Keratinocyte (primary cell): ENCODE data around the gene ATP11A. TPM values are rescaled to one million over a fixed set of nuclear protein-coding genes. Genes with fewer than 3 reads are reported as not detected.

Experiments used
- DNase-seq: peaks from one replicate; pipeline ENCODE4 v3.0.0-alpha.2; 2011; ENCODE audit warnings: low read depth, missing footprints, low spot score
- FAIRE-seq: peaks from 2 replicates; lab custom pipeline; 2011; peaks lifted over from hg19 to GRCh38; lab: Jason Lieb, UNC
- H2AFZ ChIP-seq: 2 replicates; pipeline ENCODE4 v1.6.0; 2012; ENCODE audit warnings: low read length, control low read depth, inconsistent platforms; ENCODE audit not compliant: control insufficient read depth
- H3K27ac ChIP-seq: 2 replicates; pipeline ENCODE4 v1.5.1; 2011; ENCODE audit warnings: low read length; ENCODE audit not compliant: control insufficient read depth, insufficient read depth
- H3K27me3 ChIP-seq: 3 replicates; pipeline ENCODE4 v1.6.0; 2011; ENCODE audit warnings: low read length; ENCODE audit not compliant: control insufficient read depth, insufficient read depth; ENCODE audit errors: extremely low read depth
- H3K36me3 ChIP-seq, 2 experiments: 2 replicates in 1 of 2; 3 replicates in 1 of 2; pipeline ENCODE4 v1.5.1; 2011; ENCODE audit warnings: low read length in 2 of 2, mild to moderate bottlenecking in 1 of 2; ENCODE audit not compliant: control insufficient read depth in 2 of 2, insufficient read depth in 2 of 2; ENCODE audit errors: extremely low read depth in 1 of 2
- H3K4me1 ChIP-seq: 3 replicates; pipeline ENCODE4 v1.5.1; 2011; ENCODE audit warnings: low read length; ENCODE audit not compliant: control insufficient read depth, insufficient read depth; ENCODE audit errors: extremely low read depth
- H3K4me2 ChIP-seq: 3 replicates; pipeline ENCODE4 v1.6.0; 2011; ENCODE audit warnings: low read depth, low read length; ENCODE audit not compliant: control insufficient read depth, insufficient read depth; ENCODE audit errors: extremely low read depth
- H3K4me3 ChIP-seq, 3 experiments: fragments of 200-600 bp in 1 of 3; sonication (generic) in 1 of 3; 2 replicates in 2 of 3; 3 replicates in 1 of 3; pipeline ENCODE4 v1.5.1; 2011 to 2016; ENCODE audit warnings: low read length in 3 of 3, mild to moderate bottlenecking in 3 of 3, control low read depth in 2 of 3, inconsistent platforms in 1 of 3, low read depth in 1 of 3, mixed read lengths in 1 of 3, mixed run types in 1 of 3, moderate library complexity in 1 of 3; ENCODE audit not compliant: control insufficient read depth in 2 of 3, insufficient read depth in 2 of 3; ENCODE audit errors: extremely low read depth in 1 of 3
- H3K79me2 ChIP-seq: 2 replicates; pipeline ENCODE4 v1.6.0; 2012; ENCODE audit warnings: low read length; ENCODE audit not compliant: control insufficient read depth, insufficient read depth
- H3K9ac ChIP-seq: 3 replicates; pipeline ENCODE4 v1.6.0; 2011; ENCODE audit warnings: low read length; ENCODE audit not compliant: control insufficient read depth, insufficient read depth; ENCODE audit errors: extremely low read depth
- H3K9me1 ChIP-seq: 3 replicates; pipeline ENCODE4 v1.6.0; 2011; ENCODE audit warnings: low read length; ENCODE audit not compliant: control insufficient read depth, insufficient read depth; ENCODE audit errors: extremely low read depth
- H3K9me3 ChIP-seq: 2 replicates; pipeline ENCODE4 v1.5.1; 2012; ENCODE audit warnings: low read depth, low read length; ENCODE audit not compliant: control insufficient read depth
- H4K20me1 ChIP-seq: 3 replicates; pipeline ENCODE4 v1.6.0; 2011; ENCODE audit warnings: low read length; ENCODE audit not compliant: control insufficient read depth, insufficient read depth; ENCODE audit errors: extremely low read depth
- EZH2 ChIP-seq: IDR thresholded peaks from one replicate; pipeline ENCODE4 v1.6.1; 2012; ENCODE audit warnings: inconsistent platforms, mild to moderate bottlenecking, low read length, moderate library complexity
- dilution Hi-C: fragments of 300-500 bp; cut with MboI; formaldehyde crosslinking; loops from one replicate; pipeline ENCODE4 v1.7.0; 2020; ENCODE audit warnings: low sequenced_read_pairs; ENCODE audit not compliant: extremely low pct_ligation_motif_present
- polyA plus RNA-seq, 5 experiments: library from polyadenylated mRNA; depleted of rRNA in 3 of 5; stranded (reverse) in 3 of 5; stranded (forward) in 1 of 5; unstranded in 1 of 5; fragments of >200 nt; gene quantifications; 1 replicate in 1 of 5; 2 replicates in 3 of 5; 3 replicates in 1 of 5; pipeline versions ENCODE4 v1.2.1 to v1.2.3, GENCODE V29; 2011 to 2012; ENCODE audit warnings: missing spikeins in 2 of 5, low read depth in 1 of 5, low replicate concordance in 1 of 5
- TF ChIP-seq, protein P1 (sequence below), 3 experiments: IDR thresholded peaks in 1 of 3; conservative IDR thresholded peaks in 1 of 3; optimal IDR thresholded peaks in 1 of 3; 2 replicates in 2 of 3; 3 replicates in 1 of 3; pipeline versions ENCODE3 to v1.5.1; 2011; ENCODE audit warnings: low read length in 3 of 3, mild to moderate bottlenecking in 3 of 3, moderate library complexity in 2 of 3, control low read depth in 1 of 3, inconsistent platforms in 1 of 3; ENCODE audit not compliant: insufficient read depth in 2 of 3; ENCODE audit errors: extremely low read depth in 1 of 3

Gene ATP11A
- polyA plus RNA-seq, 1 donor (not counting 4 experiments of a cell fraction or from before 2014, with no cell fraction given) = 4.3 TPM

DNA sequence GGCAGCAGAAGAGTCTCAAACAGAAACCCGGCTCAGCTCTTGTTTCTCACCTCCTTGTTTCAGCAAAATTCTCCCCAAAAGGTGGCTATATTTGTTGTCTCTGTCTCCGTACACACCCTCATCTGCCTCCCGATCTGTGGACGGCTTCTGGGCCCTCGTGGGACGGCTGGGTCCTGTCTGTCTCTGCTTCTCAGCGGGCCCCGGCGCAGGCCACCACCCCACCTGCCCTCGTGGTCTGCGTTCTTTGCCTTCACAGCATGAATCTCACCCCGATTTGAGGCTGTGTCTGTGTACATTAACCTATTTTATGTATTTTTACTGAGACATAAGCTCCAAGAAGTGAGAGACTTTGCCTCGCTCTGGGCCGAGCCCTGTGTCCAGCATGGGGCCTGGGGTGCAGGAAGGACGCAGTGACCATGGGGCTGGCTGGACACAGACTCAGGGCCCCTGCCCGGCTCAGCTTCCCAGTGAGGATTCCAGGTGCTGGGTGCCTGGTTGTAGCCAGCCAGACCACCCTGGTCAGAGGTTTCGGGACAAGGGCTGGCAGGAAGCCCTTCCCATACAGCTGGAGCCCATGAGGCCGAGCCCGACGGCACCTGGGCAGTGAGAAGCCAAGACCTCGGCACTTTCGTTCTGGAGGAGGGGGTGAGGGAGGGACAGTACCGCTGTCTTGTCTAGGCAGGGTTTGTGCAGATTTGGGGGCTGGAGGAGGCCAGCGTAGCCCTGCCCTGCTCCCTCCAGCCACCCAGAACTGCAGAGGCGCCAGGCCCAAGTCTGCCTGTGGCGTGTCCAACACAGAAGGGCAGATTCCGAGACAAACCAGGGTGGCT, 200.7 kb downstream of the ATP11A start:
- H4K20me1 ChIP-seq = no peaks in the 10 kb centered on the region
- no peaks in the 10 kb centered on the region for H3K9me1 ChIP-seq
- H3K4me1 ChIP-seq = peaks cover 8% of the 10 kb centered on the region
- no peaks in the 10 kb centered on the region for H3K79me2 ChIP-seq
- no peaks in the 10 kb centered on the region for H3K36me3 ChIP-seq
- H3K9ac ChIP-seq = no peak overlapping the region
- TF ChIP-seq, protein P1, sequence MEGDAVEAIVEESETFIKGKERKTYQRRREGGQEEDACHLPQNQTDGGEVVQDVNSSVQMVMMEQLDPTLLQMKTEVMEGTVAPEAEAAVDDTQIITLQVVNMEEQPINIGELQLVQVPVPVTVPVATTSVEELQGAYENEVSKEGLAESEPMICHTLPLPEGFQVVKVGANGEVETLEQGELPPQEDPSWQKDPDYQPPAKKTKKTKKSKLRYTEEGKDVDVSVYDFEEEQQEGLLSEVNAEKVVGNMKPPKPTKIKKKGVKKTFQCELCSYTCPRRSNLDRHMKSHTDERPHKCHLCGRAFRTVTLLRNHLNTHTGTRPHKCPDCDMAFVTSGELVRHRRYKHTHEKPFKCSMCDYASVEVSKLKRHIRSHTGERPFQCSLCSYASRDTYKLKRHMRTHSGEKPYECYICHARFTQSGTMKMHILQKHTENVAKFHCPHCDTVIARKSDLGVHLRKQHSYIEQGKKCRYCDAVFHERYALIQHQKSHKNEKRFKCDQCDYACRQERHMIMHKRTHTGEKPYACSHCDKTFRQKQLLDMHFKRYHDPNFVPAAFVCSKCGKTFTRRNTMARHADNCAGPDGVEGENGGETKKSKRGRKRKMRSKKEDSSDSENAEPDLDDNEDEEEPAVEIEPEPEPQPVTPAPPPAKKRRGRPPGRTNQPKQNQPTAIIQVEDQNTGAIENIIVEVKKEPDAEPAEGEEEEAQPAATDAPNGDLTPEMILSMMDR (optimal IDR thresholded peaks at IDR 0.05 in 1 of 3, IDR thresholded peaks at IDR 0.05 in 1 of 3, conservative IDR thresholded peaks at IDR 0.05 in 1 of 3; ENCODE audit: extremely low read depth in 1 of 3, insufficient read depth in 2 of 3, low read length in 3 of 3) = no peak
- TF ChIP-seq EZH2 = no peak
- DNase-seq = no peak
- H2AFZ ChIP-seq = no peak overlapping the region
- dilution Hi-C loops = no loop called here
- H3K27ac ChIP-seq = no peak overlapping the region
- H3K4me3 ChIP-seq = no peak overlapping the region
- H3K27me3 ChIP-seq = peaks cover 55% of the 10 kb centered on the region
- no peak for FAIRE-seq
- no peak overlapping the region for H3K4me2 ChIP-seq
- H3K9me3 ChIP-seq = no peaks in the 10 kb centered on the region

DNA sequence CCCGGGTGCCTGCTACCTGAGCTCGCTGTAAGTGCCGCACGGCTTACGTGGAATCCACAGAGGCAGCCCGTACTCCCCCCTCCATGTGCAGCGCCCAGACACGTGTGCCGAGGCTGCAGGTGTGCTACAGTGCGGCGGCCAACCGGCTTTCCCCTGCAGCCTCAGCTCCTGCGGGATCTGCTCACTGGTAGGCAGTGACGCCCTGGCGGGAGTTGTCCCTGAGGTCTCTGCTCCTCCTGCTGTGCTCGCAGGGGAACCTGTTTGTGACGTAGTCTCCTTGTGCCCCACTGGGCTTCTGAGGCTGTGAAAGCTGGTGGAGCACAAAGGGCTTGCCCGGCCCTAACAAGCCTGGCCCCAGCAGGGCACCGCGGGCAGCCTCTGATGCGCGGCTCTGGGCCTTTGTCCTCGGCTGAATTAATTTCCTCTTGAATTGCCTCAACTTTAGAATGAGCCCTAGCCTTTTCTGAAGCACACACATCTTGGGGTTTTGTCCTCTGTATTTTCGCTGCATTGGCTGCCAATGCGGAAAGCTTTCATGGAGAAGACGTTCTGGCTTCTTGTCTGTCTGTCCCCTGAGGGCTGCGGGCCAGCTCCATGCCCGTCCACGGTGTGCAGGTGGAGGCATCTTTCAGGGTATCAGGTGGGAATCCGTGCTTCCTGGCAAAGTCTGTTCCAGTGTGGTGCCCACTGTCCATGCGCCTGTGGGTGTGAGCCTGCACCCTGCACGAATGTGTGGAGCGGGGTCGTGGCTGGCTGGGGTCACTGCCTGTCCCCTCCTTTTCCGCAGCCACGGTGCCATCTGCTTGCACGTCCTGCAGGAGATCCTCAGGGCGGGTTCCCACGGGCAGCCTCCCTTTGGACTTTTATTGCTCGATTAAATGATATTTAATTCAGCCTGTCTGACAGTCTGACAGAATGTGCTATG, 201.9 kb downstream of the ATP11A start:
- TF ChIP-seq, protein P1 (optimal IDR thresholded peaks at IDR 0.05 in 1 of 3, IDR thresholded peaks at IDR 0.05 in 1 of 3, conservative IDR thresholded peaks at IDR 0.05 in 1 of 3; ENCODE audit: extremely low read depth in 1 of 3, insufficient read depth in 2 of 3, low read length in 3 of 3) = no peak
- peak; percentile 67 for TF ChIP-seq EZH2
- no peaks in the 10 kb centered on the region for H4K20me1 ChIP-seq
- no peak overlapping the region for H3K27ac ChIP-seq
- no peaks in the 10 kb centered on the region for H3K36me3 ChIP-seq
- H3K9ac ChIP-seq = no peak overlapping the region
- no peaks in the 10 kb centered on the region for H3K9me3 ChIP-seq
- no peaks in the 10 kb centered on the region for H3K4me1 ChIP-seq
- no peak for FAIRE-seq
- H3K4me2 ChIP-seq = peak overlapping the region; percentile 3
- peaks cover 67% of the 10 kb centered on the region for H3K27me3 ChIP-seq
- dilution Hi-C loops = no loop called here
- DNase-seq = no peak
- no peaks in the 10 kb centered on the region for H3K9me1 ChIP-seq
- H3K4me3 ChIP-seq = no peak overlapping the region
- H3K79me2 ChIP-seq = no peaks in the 10 kb centered on the region
- H2AFZ ChIP-seq = no peak overlapping the region
